Measurements from ENCODE around the gene COQ8A. TPM values are rescaled to one million over a fixed set of nuclear protein-coding genes. Genes with fewer than 3 reads are reported as not detected.
A peak's percentile ranks its signal among the peaks of the same experiment; 100 is the strongest.
"Not testable (repeated sequence)": the region's sequence is repeated elsewhere in the genome, so short reads cannot be mapped to it uniquely, and the experiment has no call there.

The COQ8A gene
- total and polyA plus RNA-seq, 2 experiments from 2014 or later = 22.9 to 26.4 TPM

DNA sequence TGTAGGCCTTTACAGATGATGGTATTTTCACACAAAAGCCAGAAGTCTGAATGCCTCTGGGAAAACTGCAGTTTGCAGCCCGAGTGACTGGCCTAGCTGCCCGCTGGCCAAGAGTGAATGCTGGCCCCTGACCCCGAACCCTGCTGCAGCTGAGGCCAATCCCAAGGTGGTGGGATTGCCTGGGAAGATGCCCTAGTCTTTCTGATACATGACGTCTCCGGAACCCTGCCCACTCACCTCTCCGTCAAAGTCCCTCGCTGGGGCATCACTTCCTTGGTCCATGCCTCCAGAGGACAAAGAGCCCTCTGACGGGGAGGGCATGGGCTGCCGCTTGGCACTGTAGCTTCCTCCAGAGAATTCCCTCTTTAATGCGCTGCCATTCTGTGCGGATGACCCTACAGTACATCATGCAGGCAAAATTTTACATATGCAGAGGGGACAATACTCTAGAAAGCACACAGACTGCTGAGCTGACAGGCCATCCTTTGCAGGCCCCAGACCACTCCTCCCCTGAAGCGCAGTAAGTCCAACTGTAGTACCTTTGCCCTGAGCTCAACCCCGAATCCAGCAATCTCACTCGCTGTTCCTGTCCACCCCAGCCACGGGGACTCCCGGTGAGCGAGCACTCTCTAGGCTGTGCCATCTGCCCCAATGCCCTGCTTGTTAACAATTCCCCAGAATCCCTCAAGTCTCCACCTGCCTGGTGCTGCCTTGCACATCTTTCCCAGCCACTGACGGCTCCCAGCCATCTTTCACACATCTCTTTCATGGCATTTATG is 54.7 kb downstream of the COQ8A start:
- H3K27me3 ChIP-seq = no peaks in the 10 kb centered on the region
- H3K27ac ChIP-seq = peak overlapping the region; percentile 35
- peaks cover 18% of the 10 kb centered on the region for H3K4me1 ChIP-seq (ENCODE audit: insufficient read depth)
- WGBS (ENCODE audit: low lambda C conversion rate, missing lambda C conversion rate) = 87% methylated on average over 18 of the region's 18 CpGs
- H2AFZ ChIP-seq = no peak overlapping the region
- no peak for DNase-seq (ENCODE audit: low spot score)
- no peak for TF ChIP-seq EZH2 (IDR thresholded peaks at IDR 0.05; ENCODE audit: borderline replicate concordance)
- no peak overlapping the region for H3K4me2 ChIP-seq
- H3K36me3 ChIP-seq (replicated peaks; ENCODE audit: insufficient read depth, low read depth) = no peaks in the 10 kb centered on the region
- no peak overlapping the region for H3K4me3 ChIP-seq
- no peaks in the 10 kb centered on the region for H4K20me1 ChIP-seq (ENCODE audit: insufficient read depth, poor library complexity, severe bottlenecking)
- no peaks in the 10 kb centered on the region for H3K9me2 ChIP-seq (replicated peaks; ENCODE audit: insufficient read depth)
- no peaks in the 10 kb centered on the region for H3K9me3 ChIP-seq (ENCODE audit: low read depth)
- no peaks in the 10 kb centered on the region for H3K79me2 ChIP-seq

DNA sequence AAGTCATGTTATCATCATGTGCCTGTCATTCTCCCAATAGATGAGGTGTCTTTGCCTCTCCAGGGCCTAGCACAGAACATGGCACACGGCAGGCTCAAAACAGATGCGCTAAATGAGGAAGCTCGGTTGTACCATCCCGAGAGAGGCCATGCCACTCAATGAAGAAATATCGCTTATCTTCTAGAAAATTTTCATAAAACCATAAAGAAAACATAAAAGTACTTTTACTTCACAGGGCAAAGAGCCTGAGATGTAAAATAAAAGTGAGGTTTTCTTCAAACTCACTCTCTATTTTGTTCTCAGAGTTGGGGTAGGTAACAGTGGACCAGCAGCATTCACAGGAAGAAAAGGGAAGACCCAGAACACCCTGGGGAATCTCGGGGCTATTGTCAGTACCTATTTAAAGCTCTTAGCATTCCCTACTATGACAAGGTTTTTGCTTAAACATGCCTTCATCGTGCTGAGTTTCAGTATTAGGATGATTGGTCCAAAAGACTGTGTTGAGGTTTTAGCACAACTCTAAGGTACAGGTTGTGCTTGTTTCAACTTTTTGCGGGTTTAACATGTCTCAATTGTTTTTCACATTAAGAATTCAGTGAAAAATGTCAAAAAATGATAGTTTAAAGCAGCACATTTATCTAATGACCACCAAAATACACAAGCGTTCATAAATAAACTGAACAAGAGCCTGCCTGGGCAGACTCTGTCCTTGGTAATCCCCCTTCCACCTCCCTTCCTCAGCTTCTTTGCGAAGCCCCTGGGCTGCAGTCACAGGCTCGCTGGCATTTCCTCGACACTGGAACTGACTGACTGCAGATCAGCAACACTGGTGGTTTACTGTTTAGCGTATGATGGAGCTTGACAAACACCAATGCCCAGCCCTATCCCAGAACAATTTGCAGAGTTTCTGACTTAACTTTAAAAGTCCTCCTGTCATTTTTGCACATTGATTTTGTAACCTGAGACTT is 55.6 kb downstream of the COQ8A start:
- Histone ChIP-seq H3K9me3 (ENCODE audit: low read depth) (no peaks in the 10 kb centered on the region), H3K79me2 (no peaks in the 10 kb centered on the region), H3K4me1 (ENCODE audit: insufficient read depth) (peaks cover 12% of the 10 kb centered on the region), H3K4me2 (no peak overlapping the region), H3K27me3 (no peaks in the 10 kb centered on the region), H3K4me3 (no peak overlapping the region), H4K20me1 (ENCODE audit: insufficient read depth, poor library complexity, severe bottlenecking) (no peaks in the 10 kb centered on the region), H3K27ac (no peak overlapping the region), H3K9me2 (replicated peaks; ENCODE audit: insufficient read depth) (no peaks in the 10 kb centered on the region), H2AFZ (no peak overlapping the region), H3K36me3 (replicated peaks; ENCODE audit: insufficient read depth, low read depth) (no peaks in the 10 kb centered on the region)
- 78% methylated on average over 13 of the region's 13 CpGs for WGBS (ENCODE audit: low lambda C conversion rate, missing lambda C conversion rate)
- no peak for DNase-seq (ENCODE audit: low spot score)
- no peak for TF ChIP-seq CTCF (IDR thresholded peaks at IDR 0.05; ENCODE audit: poor library complexity)
- TF ChIP-seq EZH2phosphoT487 (IDR thresholded peaks at IDR 0.05; ENCODE audit: low read depth, severe bottlenecking, unreplicated experiment) = no peak
- no peak for TF ChIP-seq EZH2 (IDR thresholded peaks at IDR 0.05; ENCODE audit: borderline replicate concordance)

- H3K27me3 ChIP-seq; H3K27ac ChIP-seq; H3K4me1 ChIP-seq (ENCODE audit: insufficient read depth); H2AFZ ChIP-seq; H3K4me3 ChIP-seq; H3K79me2 ChIP-seq; DNase-seq (ENCODE audit: low spot score); H3K36me3 ChIP-seq (replicated peaks; ENCODE audit: insufficient read depth, low read depth); H3K9me2 ChIP-seq (replicated peaks; ENCODE audit: insufficient read depth); H3K9me3 ChIP-seq (ENCODE audit: low read depth); H4K20me1 ChIP-seq (ENCODE audit: insufficient read depth, poor library complexity, severe bottlenecking); H3K4me2 ChIP-seq: not testable (repeated sequence)
- 98% methylated on average over 2 of the region's 2 CpGs for WGBS (ENCODE audit: low lambda C conversion rate, missing lambda C conversion rate)
Observed at GRCh38 chr1:226999579-226999978, 59.5 kb downstream of the COQ8A start.

DNA sequence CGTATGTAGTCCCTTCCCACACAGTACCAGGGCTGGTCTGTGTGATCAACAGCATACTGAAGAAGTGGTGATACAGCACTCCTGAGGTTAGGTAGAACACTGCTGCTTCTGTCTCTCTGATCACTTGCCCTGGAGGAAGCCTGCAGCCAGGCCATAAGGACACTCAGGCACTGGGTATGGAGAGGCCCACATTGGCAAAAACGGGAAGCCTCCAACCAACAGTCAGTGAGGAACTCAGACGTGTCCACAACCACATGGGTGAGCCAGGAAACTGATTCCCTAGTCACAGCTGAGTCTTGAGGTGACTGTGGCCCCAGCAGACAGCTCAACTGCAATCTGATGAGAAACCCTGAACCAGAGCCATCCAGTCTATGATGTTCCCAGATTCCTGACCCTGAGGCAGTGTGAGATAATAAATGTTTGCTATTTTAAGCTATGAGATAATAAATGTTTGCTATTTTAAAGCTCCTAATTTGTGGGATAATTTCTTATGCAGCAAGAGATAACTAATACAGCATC is 62.5 kb downstream of the COQ8A start:
- Histone ChIP-seq H3K36me3 (replicated peaks; ENCODE audit: insufficient read depth, low read depth) (no peaks in the 10 kb centered on the region), H3K4me3 (no peak overlapping the region), H3K27me3 (no peaks in the 10 kb centered on the region), H2AFZ (no peak overlapping the region), H4K20me1 (ENCODE audit: insufficient read depth, poor library complexity, severe bottlenecking) (no peaks in the 10 kb centered on the region), H3K27ac (no peak overlapping the region), H3K79me2 (no peaks in the 10 kb centered on the region), H3K9me3 (ENCODE audit: low read depth) (no peaks in the 10 kb centered on the region), H3K4me1 (ENCODE audit: insufficient read depth) (no peaks in the 10 kb centered on the region), H3K4me2 (no peak overlapping the region), H3K9me2 (replicated peaks; ENCODE audit: insufficient read depth) (no peaks in the 10 kb centered on the region)
- 69% methylated on average over 3 of the region's 3 CpGs for WGBS (ENCODE audit: low lambda C conversion rate, missing lambda C conversion rate)
- DNase-seq (ENCODE audit: low spot score) = no peak
- TF ChIP-seq EZH2 (IDR thresholded peaks at IDR 0.05; ENCODE audit: borderline replicate concordance) (no peak), EZH2phosphoT487 (IDR thresholded peaks at IDR 0.05; ENCODE audit: low read depth, severe bottlenecking, unreplicated experiment) (no peak), CTCF (IDR thresholded peaks at IDR 0.05; ENCODE audit: poor library complexity) (no peak)

Data from hepatocyte (in vitro differentiated cells).